WTC11 (cell line): ENCODE results near the gene SLC37A3.

Source experiments
- CTCF ChIP-seq: fragments of 200-600 bp; IDR thresholded peaks from 2 replicates; pipeline ENCODE4 v1.8.0; 2022; ENCODE audit warnings: antibody characterized with exemption
- ZNF232 ChIP-seq: sonication (generic); formaldehyde crosslinking; IDR thresholded peaks from 2 replicates; pipeline ENCODE4 v1.8.0; 2022; ENCODE audit warnings: mild to moderate bottlenecking, missing genetic modification reagents

GRCh38 chr7:140347218-140347617, 51.1 kb downstream of the SLC37A3 start:
- no peak for TF ChIP-seq ZNF232
- TF ChIP-seq CTCF = no peak
